Mesothelial cell of epicardium (in vitro differentiated cells): ENCODE measurements around the gene FAM219A. TPM values are rescaled to one million over a fixed set of nuclear protein-coding genes. Genes with fewer than 3 reads are reported as not detected.

Source experiments
- DNase-seq, 2 experiments: peaks; one replicate each; pipeline ENCODE4 v3.0.0; 2021; ENCODE audit warnings: low spot score in 2 of 2; ENCODE audit not compliant: unreplicated experiment in 2 of 2
- H3K27ac Mint-ChIP-seq: 2 replicates; pipeline ENCODE4 v1.8.0; 2021; ENCODE audit warnings: mixed read lengths
- H3K27me3 Mint-ChIP-seq: 2 replicates; pipeline ENCODE4 v1.8.0; 2021; ENCODE audit warnings: low read depth, mixed read lengths
- H3K36me3 Mint-ChIP-seq: 2 replicates; pipeline ENCODE4 v1.8.0; 2021; ENCODE audit warnings: mixed read lengths
- H3K4me1 Mint-ChIP-seq: 2 replicates; pipeline ENCODE4 v1.8.0; 2021; ENCODE audit warnings: mixed read lengths
- H3K4me3 Mint-ChIP-seq: 2 replicates; pipeline ENCODE4 v1.8.0; 2021; ENCODE audit warnings: mild to moderate bottlenecking, moderate library complexity, mixed read lengths
- H3K9me3 Mint-ChIP-seq: 2 replicates; pipeline ENCODE4 v1.8.0; 2021; ENCODE audit warnings: mixed read lengths
- total RNA-seq: library from RNA; stranded (reverse); gene quantifications from 3 replicates; pipeline ENCODE4 v1.2.1, GENCODE V29; 2021
- TF ChIP-seq, protein P1 (sequence below): fragments of 200-600 bp; sonication (generic); IDR thresholded peaks from one replicate; pipeline ENCODE4 v1.5.0; 2021; ENCODE audit warnings: antibody characterized with exemption; ENCODE audit not compliant: unreplicated experiment

The FAM219A gene
- total RNA-seq, 1 donor from 2014 or later: 16.9 TPM

GRCh38 chr9:34437006-34437925, 21.1 kb downstream of the FAM219A start:
- peak in 1 of 2 experiments; percentile 44 for DNase-seq
- H3K36me3 Mint-ChIP-seq: peaks cover 2% of the 10 kb centered on the region
- TF ChIP-seq, protein P1, sequence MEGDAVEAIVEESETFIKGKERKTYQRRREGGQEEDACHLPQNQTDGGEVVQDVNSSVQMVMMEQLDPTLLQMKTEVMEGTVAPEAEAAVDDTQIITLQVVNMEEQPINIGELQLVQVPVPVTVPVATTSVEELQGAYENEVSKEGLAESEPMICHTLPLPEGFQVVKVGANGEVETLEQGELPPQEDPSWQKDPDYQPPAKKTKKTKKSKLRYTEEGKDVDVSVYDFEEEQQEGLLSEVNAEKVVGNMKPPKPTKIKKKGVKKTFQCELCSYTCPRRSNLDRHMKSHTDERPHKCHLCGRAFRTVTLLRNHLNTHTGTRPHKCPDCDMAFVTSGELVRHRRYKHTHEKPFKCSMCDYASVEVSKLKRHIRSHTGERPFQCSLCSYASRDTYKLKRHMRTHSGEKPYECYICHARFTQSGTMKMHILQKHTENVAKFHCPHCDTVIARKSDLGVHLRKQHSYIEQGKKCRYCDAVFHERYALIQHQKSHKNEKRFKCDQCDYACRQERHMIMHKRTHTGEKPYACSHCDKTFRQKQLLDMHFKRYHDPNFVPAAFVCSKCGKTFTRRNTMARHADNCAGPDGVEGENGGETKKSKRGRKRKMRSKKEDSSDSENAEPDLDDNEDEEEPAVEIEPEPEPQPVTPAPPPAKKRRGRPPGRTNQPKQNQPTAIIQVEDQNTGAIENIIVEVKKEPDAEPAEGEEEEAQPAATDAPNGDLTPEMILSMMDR: peak; percentile 54

GRCh38 chr9:34431667-34432066, 26.7 kb downstream of the FAM219A start:
- Mint-ChIP-seq H3K27me3 (no peaks in the 10 kb centered on the region), H3K36me3 (no peaks in the 10 kb centered on the region), H3K4me3 (no peak overlapping the region), H3K9me3 (no peaks in the 10 kb centered on the region), H3K4me1 (peaks cover 6% of the 10 kb centered on the region), H3K27ac (no peak overlapping the region)
- no peak for DNase-seq
- TF ChIP-seq, protein P1: no peak

More at GRCh38 chr9:34437006-34437925, 21.1 kb downstream of the FAM219A start:
- Mint-ChIP-seq H3K27ac (no peak overlapping the region), H3K4me3 (no peak overlapping the region), H3K27me3 (no peaks in the 10 kb centered on the region), H3K4me1 (peaks cover 7% of the 10 kb centered on the region), H3K9me3 (no peaks in the 10 kb centered on the region)

DNA sequence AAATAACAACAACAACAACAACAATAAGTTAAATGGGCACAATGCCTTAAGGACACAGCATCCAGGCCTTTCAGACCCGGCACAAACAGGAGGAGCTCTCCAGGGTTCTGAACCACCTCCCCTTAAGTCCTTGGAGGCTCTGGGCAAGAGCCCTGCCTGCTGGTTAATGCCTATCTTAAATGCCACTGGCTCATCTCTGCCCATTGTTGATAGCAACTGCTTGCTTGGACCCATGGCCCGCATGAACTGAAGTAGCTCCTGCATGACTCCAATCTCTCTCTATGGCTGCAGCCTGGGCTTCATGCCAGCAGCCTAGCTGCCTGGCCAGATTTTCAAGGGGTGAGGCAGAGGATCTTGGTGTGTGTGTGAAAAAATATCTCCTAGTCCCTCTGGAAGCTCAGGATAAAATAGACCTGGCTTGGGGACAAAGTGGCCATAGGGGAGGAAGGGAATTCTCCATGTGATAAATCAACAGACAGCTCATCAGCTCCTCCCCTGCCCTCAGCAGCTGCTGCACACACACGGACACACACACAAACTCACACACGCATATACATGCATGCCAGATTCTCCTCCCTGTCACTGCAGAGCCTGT, 27.4 kb downstream of the FAM219A start:
- peak; percentile 21 to 62 for DNase-seq
- Mint-ChIP-seq H3K9me3 (no peaks in the 10 kb centered on the region), H3K27me3 (no peaks in the 10 kb centered on the region), H3K27ac (no peak overlapping the region), H3K4me3 (no peak overlapping the region), H3K36me3 (no peaks in the 10 kb centered on the region), H3K4me1 (peaks cover 6% of the 10 kb centered on the region)
- TF ChIP-seq, protein P1: no peak

- no peak for DNase-seq
- TF ChIP-seq, protein P1: no peak
- no peaks in the 10 kb centered on the region for H3K9me3 Mint-ChIP-seq
- no peaks in the 10 kb centered on the region for H3K27me3 Mint-ChIP-seq
- H3K4me1 Mint-ChIP-seq: peaks cover 6% of the 10 kb centered on the region
- H3K4me3 Mint-ChIP-seq: no peak overlapping the region
- H3K27ac Mint-ChIP-seq: no peak overlapping the region
- no peaks in the 10 kb centered on the region for H3K36me3 Mint-ChIP-seq
Observed at GRCh38 chr9:34428325-34428958, 29.9 kb downstream of the FAM219A start.

GRCh38 chr9:34426347-34427074, 31.9 kb downstream of the FAM219A start:
- Mint-ChIP-seq H3K9me3 (no peaks in the 10 kb centered on the region), H3K4me1 (peaks cover 6% of the 10 kb centered on the region), H3K4me3 (no peak overlapping the region), H3K27ac (no peak overlapping the region), H3K27me3 (no peaks in the 10 kb centered on the region), H3K36me3 (no peaks in the 10 kb centered on the region)
- TF ChIP-seq, protein P1: no peak
- DNase-seq: no peak
